Liver (tissue), 9 donors: ENCODE data around the gene TMPRSS6. TPM values are rescaled to one million over a fixed set of nuclear protein-coding genes. Genes with fewer than 3 reads are reported as not detected.

ENCODE experiments used
- DNase-seq: peaks from one replicate; pipeline ENCODE4 v3.0.0-alpha.2; 2017; ENCODE audit warnings: low spot score
- H3K27ac ChIP-seq, 2 donors: one replicate each; pipeline ENCODE4 v1.7.0; 2013; ENCODE audit warnings: inconsistent platforms in 2 of 2, low read length in 2 of 2, control low read depth in 1 of 2, low read depth in 1 of 2, mild to moderate bottlenecking in 1 of 2
- H3K27me3 ChIP-seq, 4 donors: one replicate each; pipeline versions ENCODE4 v1.6.1 to v1.7.0; 2013; ENCODE audit warnings: low read length in 3 of 4, inconsistent platforms in 1 of 4, mild to moderate bottlenecking in 1 of 4, moderate library complexity in 1 of 4; ENCODE audit not compliant: control insufficient read depth in 4 of 4, insufficient read depth in 4 of 4
- H3K36me3 ChIP-seq, 4 donors: one replicate each; pipeline versions ENCODE4 v1.6.1 to v1.7.0; 2013; ENCODE audit warnings: low read length in 3 of 4, mild to moderate bottlenecking in 3 of 4, low read depth in 1 of 4, moderate library complexity in 1 of 4; ENCODE audit not compliant: control insufficient read depth in 4 of 4, insufficient read depth in 3 of 4
- H3K4me1 ChIP-seq, 4 donors: one replicate each; pipeline versions ENCODE4 v1.6.1 to v1.7.0; 2013; ENCODE audit warnings: low read length in 3 of 4, mild to moderate bottlenecking in 3 of 4, moderate library complexity in 1 of 4; ENCODE audit not compliant: control insufficient read depth in 4 of 4, insufficient read depth in 4 of 4
- H3K4me3 ChIP-seq, 3 donors: one replicate each; pipeline versions ENCODE4 v1.6.1 to v1.7.0; 2013; ENCODE audit warnings: low read length in 3 of 3, control low read depth in 1 of 3, low read depth in 1 of 3, mild to moderate bottlenecking in 1 of 3
- H3K9ac ChIP-seq, 2 donors: one replicate each; pipeline ENCODE4 v1.7.0; 2013; ENCODE audit warnings: low read length in 2 of 2, mild to moderate bottlenecking in 2 of 2, moderate library complexity in 2 of 2, control low read depth in 1 of 2, low read depth in 1 of 2
- H3K9me3 ChIP-seq, 4 donors: one replicate each; pipeline versions ENCODE4 v1.6.1 to v1.7.0; 2013; ENCODE audit warnings: low read length in 3 of 4; ENCODE audit not compliant: control insufficient read depth in 4 of 4
- ATF3 ChIP-seq: IDR thresholded peaks from 2 replicates; pipeline ENCODE4 v1.6.1; 2016; ENCODE audit warnings: antibody characterized with exemption
- CTCF ChIP-seq: fragments of 150-350 bp; IDR thresholded peaks from 2 replicates; pipeline ENCODE4 v1.5.1; 2017; ENCODE audit warnings: improper control_type of control experiment, low read depth, low read length; ENCODE audit not compliant: missing input control
- EGR1 ChIP-seq, 2 donors: IDR thresholded peaks; 2 replicates each; pipeline ENCODE4 v1.6.1; 2016 to 2018; ENCODE audit warnings: antibody characterized with exemption in 2 of 2, low read depth in 2 of 2
- FOXA1 ChIP-seq: IDR thresholded peaks from 2 replicates; pipeline ENCODE4 v1.6.1; 2016; ENCODE audit warnings: antibody characterized with exemption
- FOXA2 ChIP-seq: IDR thresholded peaks from 2 replicates; pipeline ENCODE4 v1.6.1; 2016; ENCODE audit warnings: antibody characterized with exemption
- GABPA ChIP-seq, 2 donors: IDR thresholded peaks in 1 of 2; conservative IDR thresholded peaks in 1 of 2; 2 replicates each; pipeline ENCODE4 v1.6.1; 2016; ENCODE audit warnings: antibody characterized with exemption in 2 of 2, mild to moderate bottlenecking in 1 of 2, moderate library complexity in 1 of 2
- HNF4A ChIP-seq, 2 donors: conservative IDR thresholded peaks; 2 replicates each; pipeline ENCODE4 v1.6.1; 2016; ENCODE audit warnings: antibody characterized with exemption in 2 of 2, mild to moderate bottlenecking in 2 of 2
- HNF4G ChIP-seq: IDR thresholded peaks from 2 replicates; pipeline ENCODE4 v1.6.1; 2016; ENCODE audit warnings: antibody characterized with exemption
- JUND ChIP-seq, 2 donors: IDR thresholded peaks; 2 replicates each; pipeline ENCODE4 v1.6.1; 2016; ENCODE audit warnings: antibody characterized with exemption in 2 of 2
- MAX ChIP-seq: IDR thresholded peaks from 2 replicates; pipeline ENCODE4 v1.6.1; 2016; ENCODE audit warnings: antibody characterized with exemption
- NR2F2 ChIP-seq: IDR thresholded peaks from 2 replicates; pipeline ENCODE4 v1.6.1; 2016; ENCODE audit warnings: antibody characterized with exemption
- RAD21 ChIP-seq, 2 donors: IDR thresholded peaks; 2 replicates each; pipeline ENCODE4 v1.6.1; 2016; ENCODE audit warnings: antibody characterized with exemption in 2 of 2, mild to moderate bottlenecking in 2 of 2
- REST ChIP-seq: IDR thresholded peaks from 2 replicates; pipeline ENCODE4 v1.6.1; 2016; ENCODE audit warnings: antibody characterized with exemption, mild to moderate bottlenecking
- RXRA ChIP-seq, 2 donors: IDR thresholded peaks; 2 replicates each; pipeline ENCODE4 v1.6.1; 2017 to 2018; ENCODE audit warnings: antibody characterized with exemption in 2 of 2, mild to moderate bottlenecking in 1 of 2
- SP1 ChIP-seq: IDR thresholded peaks from 2 replicates; pipeline ENCODE4 v1.6.1; 2018; ENCODE audit warnings: antibody characterized with exemption, mild to moderate bottlenecking
- TAF1 ChIP-seq: conservative IDR thresholded peaks from 2 replicates; pipeline ENCODE4 v1.6.1; 2016; ENCODE audit warnings: antibody characterized with exemption, mild to moderate bottlenecking
- YY1 ChIP-seq: IDR thresholded peaks from 2 replicates; pipeline ENCODE4 v1.6.1; 2016; ENCODE audit warnings: antibody characterized with exemption, mild to moderate bottlenecking
- ZBTB33 ChIP-seq: IDR thresholded peaks from 2 replicates; pipeline ENCODE4 v1.6.1; 2016; ENCODE audit warnings: antibody characterized with exemption
- WGBS: extraction: QIAGEN DNeasy Blood & Tissue Kit; methylation state at CpG from one replicate; pipeline ENCODE4 v1.1.7; 2013; 5-methylcytosine and 5-hydroxymethylcytosine counted together
- polyA plus RNA-seq, 2 donors: library from polyadenylated mRNA; stranded (reverse) in 1 of 2; unstranded in 1 of 2; fragments of 200-250 nt in 1 of 2; fragments of >200 nt in 1 of 2; fragmentation: Nextera tagmentation in 1 of 2; extraction: Ambion mirVana in 1 of 2; gene quantifications; one replicate each; pipeline versions ENCODE4 v1.2.1 to v1.2.3, GENCODE V29; 2013 to 2015
- total RNA-seq, 2 donors: library from RNA; depleted of rRNA; stranded (reverse); fragments of >200 nt; gene quantifications; one replicate each; pipeline ENCODE4 v1.2.3, GENCODE V29; 2014
- donor health status: healthy.
- donor health status: healthy.
- donor health status: healthy.
- donor health status: healthy.
- donor health status: healthy.

The TMPRSS6 gene
- total and polyA plus RNA-seq, 4 donors = 12.6 to 47.1 (median 39.9) TPM

- DNase-seq = no peak
- Histone ChIP-seq H3K4me1 (peaks cover 0 to 28% (median 10%) of the 10 kb centered on the region in 4 donors), H3K9me3 (no peaks in the 10 kb centered on the region), H3K27me3 (no peaks in the 10 kb centered on the region), H3K27ac (no peak overlapping the region), H3K36me3 (peaks cover 0 to 30% (median 14%) of the 10 kb centered on the region in 4 donors), H3K9ac (no peak overlapping the region), H3K4me3 (no peak overlapping the region)
- WGBS = 85% methylated on average over 18 of the region's 18 CpGs
- TF ChIP-seq ATF3 = no peak
- TF ChIP-seq JUND (IDR thresholded peaks at IDR 0.05) = no peak
- TF ChIP-seq CTCF = no peak
- TF ChIP-seq GABPA (IDR thresholded peaks at IDR 0.05 in 1 of 2, conservative IDR thresholded peaks at IDR 0.05 in 1 of 2) = no peak
- TF ChIP-seq RAD21 (IDR thresholded peaks at IDR 0.05) = no peak
- TF ChIP-seq RXRA (IDR thresholded peaks at IDR 0.05) = no peak
- no peak for TF ChIP-seq HNF4A (conservative IDR thresholded peaks at IDR 0.05)
- TF ChIP-seq NR2F2 = no peak
- no peak for TF ChIP-seq HNF4G
- TF ChIP-seq YY1 = no peak
- TF ChIP-seq TAF1 = no peak
Measured at GRCh38 chr22:37103151-37103550, 6.4 kb downstream of the TMPRSS6 start.

- Histone ChIP-seq H3K36me3 (peaks cover 2 to 39% (median 20%) of the 10 kb centered on the region in 4 donors), H3K4me1 (peaks cover 0 to 12% (median 2%) of the 10 kb centered on the region in 4 donors), H3K9ac (no peak overlapping the region), H3K9me3 (no peaks in the 10 kb centered on the region), H3K4me3 (no peak overlapping the region), H3K27ac (no peak overlapping the region), H3K27me3 (no peaks in the 10 kb centered on the region)
- DNase-seq = no peak
- WGBS = 87% methylated on average over 10 of the region's 10 CpGs
- no peak for TF ChIP-seq RAD21 (IDR thresholded peaks at IDR 0.05)
- TF ChIP-seq ZBTB33 = no peak
- no peak for TF ChIP-seq HNF4G
- no peak for TF ChIP-seq ATF3
- TF ChIP-seq REST = no peak
- TF ChIP-seq HNF4A (conservative IDR thresholded peaks at IDR 0.05) = no peak
- TF ChIP-seq FOXA1 = no peak
- TF ChIP-seq EGR1 (IDR thresholded peaks at IDR 0.05; ENCODE audit: low read depth in 2 of 2) = no peak
- no peak for TF ChIP-seq TAF1
- no peak for TF ChIP-seq FOXA2
- TF ChIP-seq YY1 = no peak
- TF ChIP-seq SP1 = no peak
- TF ChIP-seq RXRA (IDR thresholded peaks at IDR 0.05) = no peak
- TF ChIP-seq CTCF = no peak
- no peak for TF ChIP-seq NR2F2
- no peak for TF ChIP-seq GABPA (IDR thresholded peaks at IDR 0.05 in 1 of 2, conservative IDR thresholded peaks at IDR 0.05 in 1 of 2)
- no peak for TF ChIP-seq JUND (IDR thresholded peaks at IDR 0.05)
- TF ChIP-seq MAX = no peak
Measured at GRCh38 chr22:37101311-37102066, 8.0 kb downstream of the TMPRSS6 start.
